GM21737 (cell line): ENCODE results near the gene SPATA31A6.
"Not testable (repeated sequence)": the region's sequence is repeated elsewhere in the genome, so short reads cannot be mapped to it uniquely, and the experiment has no call there.

Experiments used
- ATAC-seq: cut with Tn5 transposase; IDR thresholded peaks from one replicate; pipeline ENCODE4 v1.9.1; 2021; ENCODE audit warnings: mild to moderate bottlenecking, moderate library complexity; ENCODE audit not compliant: unreplicated experiment

The SPATA31A6 gene

DNA sequence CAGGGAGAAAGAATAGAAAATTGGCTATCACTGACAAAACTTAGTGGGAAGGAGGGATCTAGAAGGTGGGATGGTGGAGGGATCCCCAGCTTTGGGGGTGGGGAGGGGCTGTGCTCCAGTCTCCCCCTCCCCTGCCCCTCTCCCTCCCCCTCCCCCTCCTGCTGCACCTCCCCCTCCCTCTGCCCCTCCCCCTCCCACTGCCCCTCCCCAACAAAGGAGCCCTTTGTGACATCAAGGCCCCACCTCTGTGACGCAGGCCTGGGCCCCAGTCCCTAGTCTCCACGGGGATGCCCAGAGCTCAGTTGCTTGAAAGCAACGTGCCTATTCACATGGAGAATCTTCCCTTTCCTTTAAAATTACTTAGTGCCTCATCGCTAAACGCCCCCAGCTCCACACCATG lies at the start of gene SPATA31A6:
Gene SPATA31A6, plus strand, starts transcription at position 301 of the 400 bp plus-strand sequence. Its CDS starts 29 bp downstream, at position 330.
- ATAC-seq: not testable (repeated sequence)

GRCh38 chr9:42160299-42160698 lies 23.2 kb upstream of the SPATA31A6 start:
- ATAC-seq: not testable (repeated sequence)

- not testable (repeated sequence) for ATAC-seq
Measured at GRCh38 chr9:42219861-42220260, 36.4 kb downstream of the SPATA31A6 start.

- ATAC-seq: not testable (repeated sequence)
Measured at GRCh38 chr9:42223230-42223629, 39.8 kb downstream of the SPATA31A6 start.

DNA sequence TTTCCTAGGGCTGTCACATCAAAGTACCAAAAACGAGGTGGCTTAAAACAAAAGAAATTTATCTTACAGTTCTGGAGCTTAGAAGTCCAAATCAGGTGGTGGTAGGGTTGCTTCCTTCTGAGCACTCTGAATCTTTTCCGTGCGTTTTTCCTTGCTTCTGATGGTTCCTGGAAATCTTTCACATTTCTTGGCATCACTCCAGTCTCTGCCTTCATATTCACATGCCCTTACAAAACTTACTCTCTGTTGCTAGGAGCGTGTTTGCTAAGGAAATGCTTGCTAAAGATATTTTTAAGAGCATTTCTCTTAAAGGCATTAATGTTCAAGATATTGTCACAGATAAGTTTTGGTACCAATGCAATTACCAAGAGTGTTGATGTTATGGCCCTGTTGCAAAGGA lies 49.6 kb downstream of the SPATA31A6 start:
- ATAC-seq: not testable (repeated sequence)

GRCh38 chr9:42234610-42235009 lies 51.2 kb downstream of the SPATA31A6 start:
- ATAC-seq: not testable (repeated sequence)

DNA sequence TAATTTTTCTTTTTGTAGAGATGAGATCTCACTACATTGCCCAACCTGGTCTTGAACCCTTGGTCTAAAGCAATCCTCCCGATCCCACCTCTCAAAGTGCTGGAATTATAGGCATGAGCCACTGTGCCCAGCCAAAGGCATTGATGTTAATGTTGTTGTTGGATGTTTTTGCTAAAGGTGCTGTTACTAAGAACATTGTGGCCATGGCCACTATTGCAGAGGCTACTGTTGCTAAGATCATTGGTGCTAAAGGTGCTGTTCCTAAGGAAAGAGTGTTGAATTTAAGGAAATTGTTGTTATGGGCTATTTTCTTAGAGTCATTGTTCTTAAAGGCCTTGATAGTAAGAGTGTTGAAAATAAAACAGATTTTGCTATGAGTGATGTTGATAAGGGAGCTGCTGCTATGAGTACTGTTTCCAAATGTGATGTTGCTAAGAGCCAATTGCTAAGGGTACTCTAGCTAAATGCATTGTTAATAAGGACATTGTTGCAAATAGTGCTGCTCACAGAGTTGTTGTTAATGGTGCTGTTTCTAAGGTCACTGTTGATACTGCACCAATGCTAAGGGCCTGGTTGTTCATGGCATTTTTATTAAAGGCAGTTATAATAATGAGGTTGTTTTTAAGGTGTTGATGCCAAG lies 52.0 kb downstream of the SPATA31A6 start:
- ATAC-seq: not testable (repeated sequence)

GRCh38 chr9:42236097-42236496 lies 52.6 kb downstream of the SPATA31A6 start:
- not testable (repeated sequence) for ATAC-seq

DNA sequence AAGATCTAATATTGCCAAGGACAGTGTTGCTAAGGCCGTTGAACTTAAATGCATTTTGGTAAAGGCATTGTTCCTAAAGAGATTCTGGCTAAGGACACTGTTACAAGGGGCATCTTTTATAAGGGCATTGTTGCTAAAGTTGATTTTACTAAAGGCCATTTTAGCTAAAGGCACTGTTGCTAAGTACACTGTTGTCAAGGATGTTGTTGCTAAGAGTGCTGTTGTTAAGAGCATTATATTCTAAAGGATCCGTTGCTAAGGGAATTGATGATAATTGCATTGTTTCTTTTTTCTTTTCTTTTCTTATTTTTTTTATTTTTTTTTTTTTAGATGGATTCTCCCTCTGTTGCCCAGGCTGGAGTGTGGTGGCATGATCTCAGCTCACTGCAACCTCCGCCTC lies 53.9 kb downstream of the SPATA31A6 start:
- not testable (repeated sequence) for ATAC-seq

DNA sequence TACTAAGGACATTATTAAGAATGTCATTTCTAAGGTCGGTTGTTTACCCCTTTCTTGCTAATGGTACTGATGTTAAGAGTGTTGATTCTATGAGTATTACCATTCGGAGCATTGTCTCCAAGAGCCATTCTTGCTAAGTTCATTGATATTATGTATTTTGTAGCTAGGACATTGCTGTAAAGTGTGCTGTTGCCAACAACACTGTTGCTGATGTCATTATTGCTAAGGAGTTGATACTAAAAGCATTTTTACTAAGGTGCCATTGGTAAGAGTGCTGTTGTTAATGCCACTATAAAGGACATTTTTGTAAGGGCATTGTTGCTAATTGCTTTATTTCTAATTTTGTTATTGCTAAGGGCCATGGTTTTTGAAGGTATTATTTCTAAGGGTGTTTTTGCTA lies 55.4 kb downstream of the SPATA31A6 start:
- not testable (repeated sequence) for ATAC-seq
